WERI-Rb-1 (cell line): Measurements from ENCODE around the gene TMTC1.

ENCODE experiments used
- DNase-seq: peaks from one replicate; pipeline ENCODE4 v3.0.0-alpha.2; 2020
- H3K27ac ChIP-seq: fragments of 250-450 bp; sonication (Bioruptor Pico); 2 replicates; pipeline ENCODE4 v1.5.1; 2020; ENCODE audit warnings: mild to moderate bottlenecking, moderate library complexity
- H3K27me3 ChIP-seq: fragments of 250-450 bp; sonication (Bioruptor Pico); 2 replicates; pipeline ENCODE4 v1.5.1; 2021; ENCODE audit warnings: mild to moderate bottlenecking, low read depth, moderate library complexity; ENCODE audit not compliant: insufficient read depth, severe bottlenecking
- H3K36me3 ChIP-seq: fragments of 250-450 bp; sonication (Bioruptor Pico); 2 replicates; pipeline ENCODE4 v1.5.1; 2020; ENCODE audit warnings: mild to moderate bottlenecking, moderate library complexity
- H3K4me3 ChIP-seq: 2 replicates; pipeline ENCODE4 v1.5.1; 2011; ENCODE audit warnings: low read depth, mild to moderate bottlenecking, control low read depth, low read length
- H3K9me3 ChIP-seq: fragments of 250-450 bp; sonication (Bioruptor Pico); 2 replicates; pipeline ENCODE4 v1.5.1; 2021; ENCODE audit warnings: mild to moderate bottlenecking, moderate library complexity; ENCODE audit not compliant: severe bottlenecking
- TF ChIP-seq, protein P1 (sequence below): IDR thresholded peaks from 2 replicates; pipeline ENCODE4 v1.5.1; 2011; ENCODE audit warnings: low read depth, mild to moderate bottlenecking, control low read depth, inconsistent platforms, low read length

Gene TMTC1

DNA sequence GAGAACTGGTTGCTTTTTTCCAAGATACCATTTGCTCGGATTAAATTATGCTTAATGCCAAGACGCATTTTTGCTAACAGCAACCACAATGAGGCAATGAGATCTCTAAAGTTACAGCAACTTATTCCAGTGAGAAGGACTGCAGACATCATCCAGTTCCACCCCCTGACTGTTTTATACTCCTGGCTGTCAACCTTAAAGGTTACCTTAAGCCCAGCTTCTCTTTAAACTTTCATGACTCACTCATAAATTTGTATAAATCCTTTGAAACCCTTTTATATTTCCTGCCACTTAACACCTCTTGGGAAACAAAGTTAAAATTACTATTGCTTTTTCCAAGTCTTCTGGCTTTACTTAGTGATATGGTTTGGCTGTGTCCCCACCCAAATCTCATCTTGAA lies 80.2 kb downstream of the TMTC1 start:
- TF ChIP-seq, protein P1, sequence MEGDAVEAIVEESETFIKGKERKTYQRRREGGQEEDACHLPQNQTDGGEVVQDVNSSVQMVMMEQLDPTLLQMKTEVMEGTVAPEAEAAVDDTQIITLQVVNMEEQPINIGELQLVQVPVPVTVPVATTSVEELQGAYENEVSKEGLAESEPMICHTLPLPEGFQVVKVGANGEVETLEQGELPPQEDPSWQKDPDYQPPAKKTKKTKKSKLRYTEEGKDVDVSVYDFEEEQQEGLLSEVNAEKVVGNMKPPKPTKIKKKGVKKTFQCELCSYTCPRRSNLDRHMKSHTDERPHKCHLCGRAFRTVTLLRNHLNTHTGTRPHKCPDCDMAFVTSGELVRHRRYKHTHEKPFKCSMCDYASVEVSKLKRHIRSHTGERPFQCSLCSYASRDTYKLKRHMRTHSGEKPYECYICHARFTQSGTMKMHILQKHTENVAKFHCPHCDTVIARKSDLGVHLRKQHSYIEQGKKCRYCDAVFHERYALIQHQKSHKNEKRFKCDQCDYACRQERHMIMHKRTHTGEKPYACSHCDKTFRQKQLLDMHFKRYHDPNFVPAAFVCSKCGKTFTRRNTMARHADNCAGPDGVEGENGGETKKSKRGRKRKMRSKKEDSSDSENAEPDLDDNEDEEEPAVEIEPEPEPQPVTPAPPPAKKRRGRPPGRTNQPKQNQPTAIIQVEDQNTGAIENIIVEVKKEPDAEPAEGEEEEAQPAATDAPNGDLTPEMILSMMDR: no peak
- H3K27ac ChIP-seq: no peak overlapping the region
- no peak for DNase-seq

DNA sequence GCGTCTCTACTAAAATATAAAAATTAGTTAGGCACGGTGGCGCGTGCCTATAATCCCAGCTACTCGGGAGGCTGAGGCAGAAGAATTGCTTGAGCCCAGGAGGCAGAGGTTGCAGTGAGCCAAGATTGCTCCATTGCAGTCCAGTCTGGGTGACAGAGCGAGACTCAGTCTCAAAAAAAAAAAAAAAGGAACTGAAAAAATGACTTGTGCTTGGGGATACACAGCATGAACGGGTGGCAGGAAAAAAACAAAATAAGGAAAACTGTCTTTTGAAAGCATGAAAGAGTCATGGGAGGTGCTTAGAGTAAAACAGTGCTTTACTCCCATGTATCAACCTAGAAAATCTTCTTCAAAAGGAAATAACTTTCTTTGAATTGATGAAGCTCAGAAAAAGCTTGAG lies 80.8 kb downstream of the TMTC1 start:
- Histone ChIP-seq H3K9me3 (no peaks in the 10 kb centered on the region), H3K27me3 (no peaks in the 10 kb centered on the region), H3K4me3 (no peak overlapping the region), H3K27ac (no peak overlapping the region), H3K36me3 (no peaks in the 10 kb centered on the region)
- TF ChIP-seq, protein P1: no peak
- no peak for DNase-seq

More for the DNA sequence above, 80.2 kb downstream of the TMTC1 start:
- H3K36me3 ChIP-seq: no peaks in the 10 kb centered on the region
- H3K9me3 ChIP-seq: no peaks in the 10 kb centered on the region
- no peaks in the 10 kb centered on the region for H3K27me3 ChIP-seq
- no peak overlapping the region for H3K4me3 ChIP-seq

DNA sequence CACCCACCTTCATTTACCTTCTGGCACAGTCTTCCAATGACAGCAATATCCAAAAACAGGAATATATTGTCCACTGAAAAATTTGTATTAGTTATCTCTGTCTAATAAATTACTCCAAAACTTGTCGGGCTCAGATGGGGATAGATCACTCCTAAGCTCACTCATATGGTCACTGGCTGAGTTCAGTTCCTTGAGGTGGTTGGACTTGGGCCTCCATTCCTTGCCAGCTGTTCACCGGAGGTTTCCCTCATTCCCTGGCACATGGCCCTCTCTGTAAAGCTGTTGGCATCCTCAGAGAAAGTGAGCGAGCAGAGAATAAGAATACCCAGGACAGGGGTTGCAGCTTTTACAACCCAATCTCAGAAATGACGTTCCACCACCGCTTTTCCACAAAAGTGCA lies 81.5 kb downstream of the TMTC1 start:
- Histone ChIP-seq H3K27ac (no peak overlapping the region), H3K9me3 (no peaks in the 10 kb centered on the region)

DNA sequence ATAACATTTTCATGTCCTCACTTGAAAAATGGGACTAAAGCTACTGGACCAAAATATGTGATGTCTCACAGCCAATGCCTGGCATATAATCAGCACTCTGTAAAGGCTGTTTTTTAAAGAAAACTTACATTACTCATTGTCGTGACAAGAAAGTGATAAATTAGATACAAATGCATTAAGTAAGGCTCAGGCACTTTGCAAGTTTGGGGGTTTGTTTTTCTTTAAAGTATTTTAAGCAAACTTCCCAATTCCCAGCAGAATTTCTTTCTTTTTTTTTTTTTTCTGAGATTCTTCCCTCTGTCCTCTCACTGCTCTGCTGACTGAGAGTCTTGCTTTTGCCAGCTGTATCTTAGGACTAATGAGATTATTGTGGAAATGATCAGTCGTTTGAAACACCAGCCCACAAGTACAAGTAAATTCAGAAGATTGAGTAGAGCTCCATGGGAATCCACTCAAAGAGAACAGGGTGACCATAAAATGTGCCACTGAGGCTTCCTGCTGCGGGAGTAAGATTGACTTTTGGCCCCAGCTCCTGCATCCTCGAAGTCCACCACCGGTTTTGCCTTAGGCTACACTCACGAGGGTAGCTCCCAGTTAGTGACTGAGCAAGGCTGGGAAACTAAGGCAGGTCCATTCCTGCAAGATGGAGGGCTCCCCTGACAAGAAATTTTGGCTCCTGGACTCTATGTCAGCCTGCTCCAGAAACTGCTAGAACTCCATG lies 82.8 kb downstream of the TMTC1 start:
- TF ChIP-seq, protein P1: no peak
- no peak overlapping the region for H3K27ac ChIP-seq
- no peaks in the 10 kb centered on the region for H3K27me3 ChIP-seq
- no peak overlapping the region for H3K4me3 ChIP-seq
- no peak for DNase-seq
- H3K36me3 ChIP-seq: no peaks in the 10 kb centered on the region
- no peaks in the 10 kb centered on the region for H3K9me3 ChIP-seq

More for the DNA sequence above, 81.5 kb downstream of the TMTC1 start:
- no peaks in the 10 kb centered on the region for H3K36me3 ChIP-seq
- TF ChIP-seq, protein P1: no peak
- H3K27me3 ChIP-seq: no peaks in the 10 kb centered on the region
- H3K4me3 ChIP-seq: no peak overlapping the region
- DNase-seq: no peak

DNA sequence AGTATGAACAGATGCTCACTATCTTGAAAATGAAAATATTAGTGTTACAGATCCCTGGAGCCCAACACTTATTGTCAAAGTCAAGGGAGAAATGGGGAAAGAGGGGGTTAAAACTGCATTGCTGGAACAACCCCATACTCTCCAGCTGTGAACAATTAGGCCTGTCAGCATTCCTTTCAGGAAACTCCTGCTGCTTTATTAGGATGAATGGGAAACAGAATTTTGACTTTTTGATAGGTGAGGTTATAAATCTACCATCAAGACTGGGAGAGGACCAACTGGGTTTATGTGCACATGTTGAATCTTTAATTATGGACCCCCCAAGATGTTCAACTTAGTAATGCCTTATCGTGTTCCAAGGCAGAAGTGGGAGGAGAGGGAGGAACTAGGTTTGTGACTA lies 85.0 kb downstream of the TMTC1 start:
- Histone ChIP-seq H3K27me3 (no peaks in the 10 kb centered on the region), H3K27ac (no peak overlapping the region), H3K9me3 (no peaks in the 10 kb centered on the region), H3K36me3 (no peaks in the 10 kb centered on the region), H3K4me3 (no peak overlapping the region)
- no peak for DNase-seq
- TF ChIP-seq, protein P1: no peak

DNA sequence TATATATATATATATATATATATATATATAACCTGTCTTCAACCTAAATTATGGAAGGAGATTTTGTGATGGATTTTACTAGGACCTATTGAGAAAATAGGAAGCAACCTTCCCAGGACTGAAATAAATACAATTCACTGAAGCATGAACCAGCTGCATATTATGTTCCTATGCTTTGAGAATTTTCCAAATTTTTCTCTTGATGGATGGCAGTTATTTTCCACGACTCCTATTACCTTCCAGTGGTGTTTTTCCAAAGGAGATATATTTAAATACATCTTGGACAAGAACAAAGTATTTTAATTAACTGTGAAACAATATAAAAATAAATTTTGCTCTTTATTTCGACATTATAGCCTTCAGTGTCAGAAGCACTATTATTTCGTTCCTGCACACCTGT lies 87.9 kb downstream of the TMTC1 start:
- no peaks in the 10 kb centered on the region for H3K36me3 ChIP-seq
- TF ChIP-seq, protein P1: no peak
- H3K9me3 ChIP-seq: no peaks in the 10 kb centered on the region
- H3K4me3 ChIP-seq: no peak overlapping the region
- no peak overlapping the region for H3K27ac ChIP-seq
- no peak for DNase-seq
- no peaks in the 10 kb centered on the region for H3K27me3 ChIP-seq
